H1 (cell line): Measurements from ENCODE around the gene TBC1D23.

Experiments
- CHD2 ChIP-seq: IDR thresholded peaks from 2 replicates; pipeline ENCODE4 v1.6.1; 2012; ENCODE audit warnings: low read length, improper control_type of control experiment
- CTCF ChIP-seq, 3 experiments: IDR thresholded peaks; 1 replicate in 2 of 3; 2 replicates in 1 of 3; pipeline versions ENCODE4 v1.5.1 to v1.6.1; 2011; ENCODE audit warnings: low read length in 3 of 3, mild to moderate bottlenecking in 3 of 3, inconsistent platforms in 2 of 3, low read depth in 1 of 3, moderate library complexity in 1 of 3; ENCODE audit not compliant: insufficient read depth in 1 of 3; ENCODE audit errors: control extremely low read depth in 1 of 3
- EZH2 ChIP-seq: fragments of 200-600 bp; sonication (generic); IDR thresholded peaks from 2 replicates; pipeline ENCODE4 v1.7.1; 2012; ENCODE audit warnings: low read depth, mild to moderate bottlenecking, moderate library complexity, low read length, inconsistent platforms; ENCODE audit not compliant: severe bottlenecking
- MAFK ChIP-seq: IDR thresholded peaks from 2 replicates; pipeline ENCODE4 v1.6.1; 2012; ENCODE audit warnings: low read depth, mild to moderate bottlenecking, improper control_type of control experiment, low read length
- MAX ChIP-seq: IDR thresholded peaks from 2 replicates; pipeline ENCODE4 v1.6.1; 2012; ENCODE audit warnings: inconsistent platforms
- POLR2A ChIP-seq, 2 experiments: IDR thresholded peaks; 1 replicate in 1 of 2; 2 replicates in 1 of 2; pipeline ENCODE4 v1.6.1; 2011; ENCODE audit warnings: low read depth in 2 of 2, low read length in 2 of 2, mild to moderate bottlenecking in 2 of 2; ENCODE audit errors: control extremely low read depth in 1 of 2
- POLR2AphosphoS5 ChIP-seq: IDR thresholded peaks from 2 replicates; pipeline ENCODE4 v1.6.1; 2011; ENCODE audit warnings: low read depth, low read length
- USF2 ChIP-seq: IDR thresholded peaks from 2 replicates; pipeline ENCODE4 v1.6.1; 2011; ENCODE audit warnings: low read length, improper control_type of control experiment

- TF ChIP-seq EZH2 (no peak), CHD2 (no peak), CTCF (IDR thresholded peaks at IDR 0.05; ENCODE audit: control extremely low read depth in 1 of 3, insufficient read depth in 1 of 3, low read depth in 1 of 3, low read length in 3 of 3) (no peak), POLR2A (IDR thresholded peaks at IDR 0.05; ENCODE audit: control extremely low read depth in 1 of 2, low read depth in 2 of 2, low read length in 2 of 2) (no peak), POLR2AphosphoS5 (no peak), MAFK (no peak), MAX (no peak), USF2 (no peak)
Measured at GRCh38 chr3:100352296-100353231, 91.8 kb downstream of the TBC1D23 start.
